Fibroblast of lung (primary cell): ENCODE data around the gene TICRR. TPM values are rescaled to one million over a fixed set of nuclear protein-coding genes. Genes with fewer than 3 reads are reported as not detected.

ENCODE experiments used
- DNase-seq, 2 donors: peaks; one replicate each; pipeline versions ENCODE4 v3.0.0 to v3.0.0-alpha.2; 2010; ENCODE audit warnings: low read depth in 2 of 2
- H2AFZ ChIP-seq: 2 replicates; pipeline ENCODE4 v1.5.1; 2012; ENCODE audit warnings: low read length, control low read depth, inconsistent platforms
- H3K27ac ChIP-seq: 2 replicates; pipeline ENCODE4 v1.5.1; 2011; ENCODE audit warnings: low read length, control low read depth; ENCODE audit not compliant: insufficient read depth
- H3K27me3 ChIP-seq: 2 replicates; pipeline ENCODE4 v1.5.1; 2011; ENCODE audit warnings: mild to moderate bottlenecking, low read length; ENCODE audit not compliant: control insufficient read depth, insufficient read depth
- H3K36me3 ChIP-seq: 2 replicates; pipeline ENCODE4 v1.5.1; 2011; ENCODE audit warnings: low read length; ENCODE audit not compliant: control insufficient read depth, insufficient read depth
- H3K4me1 ChIP-seq: 2 replicates; pipeline ENCODE4 v1.5.1; 2011; ENCODE audit warnings: low read length; ENCODE audit not compliant: control insufficient read depth, insufficient read depth; ENCODE audit errors: extremely low read depth
- H3K4me2 ChIP-seq: 2 replicates; pipeline ENCODE4 v1.5.1; 2011; ENCODE audit warnings: low read length, control low read depth; ENCODE audit not compliant: insufficient read depth; ENCODE audit errors: extremely low read depth
- H3K4me3 ChIP-seq, 4 experiments: fragments of 200-600 bp in 1 of 4; sonication (generic) in 1 of 4; replicated peaks in 1 of 4; 2 replicates each; pipeline ENCODE4 v1.5.1; 2011 to 2016; ENCODE audit warnings: low read length in 4 of 4, low read depth in 3 of 4, mild to moderate bottlenecking in 3 of 4, control low read depth in 2 of 4, inconsistent platforms in 1 of 4, mixed read lengths in 1 of 4; ENCODE audit not compliant: insufficient read depth in 1 of 4; ENCODE audit errors: control extremely low read depth in 1 of 4
- H3K79me2 ChIP-seq: 2 replicates; pipeline ENCODE4 v1.5.1; 2012; ENCODE audit warnings: mild to moderate bottlenecking, low read length, inconsistent platforms; ENCODE audit not compliant: control insufficient read depth, insufficient read depth
- H3K9ac ChIP-seq: 2 replicates; pipeline ENCODE4 v1.5.1; 2011; ENCODE audit warnings: mild to moderate bottlenecking, low read length, control low read depth; ENCODE audit not compliant: insufficient read depth
- H3K9me3 ChIP-seq: 2 replicates; pipeline ENCODE4 v1.5.1; 2012; ENCODE audit warnings: low read depth, low read length; ENCODE audit not compliant: control insufficient read depth, insufficient read depth
- H4K20me1 ChIP-seq: 2 replicates; pipeline ENCODE4 v1.5.1; 2011; ENCODE audit warnings: low read length; ENCODE audit not compliant: control insufficient read depth, insufficient read depth; ENCODE audit errors: extremely low read depth
- CTCF ChIP-seq, 2 donors: IDR thresholded peaks in 1 of 2; conservative IDR thresholded peaks in 1 of 2; 1 replicate in 1 of 2; 2 replicates in 1 of 2; pipeline ENCODE4 v1.5.1; 2011 to 2012; ENCODE audit warnings: low read length in 2 of 2, control low read depth in 1 of 2, inconsistent platforms in 1 of 2, low read depth in 1 of 2, mild to moderate bottlenecking in 1 of 2
- EZH2 ChIP-seq: IDR thresholded peaks from 2 replicates; pipeline ENCODE4 v1.5.1; 2012; ENCODE audit warnings: low read length, control low read depth, mild to moderate bottlenecking; ENCODE audit errors: missing control alignments
- polyA plus RNA-seq, 2 donors: library from polyadenylated mRNA; depleted of rRNA in 1 of 2; stranded (reverse) in 1 of 2; unstranded in 1 of 2; fragments of >200 nt; gene quantifications; 2 replicates each; pipeline ENCODE4 v1.2.1, GENCODE V29; 2011 to 2012; ENCODE audit warnings: missing spikeins in 1 of 2
- total RNA-seq: library from RNA; depleted of rRNA; stranded (reverse); fragments of >200 nt; gene quantifications from 2 replicates; pipeline ENCODE4 v1.2.1, GENCODE V29; 2014

Gene TICRR
- total and polyA plus RNA-seq, 2 donors (not counting 1 experiment from before 2014, with no cell fraction given) = 1.2 to 1.6 TPM

GRCh38 chr15:89587955-89588354 is 12.7 kb downstream of the TICRR start:
- Histone ChIP-seq H3K36me3 (peaks cover 6% of the 10 kb centered on the region), H3K4me1 (peaks cover 4% of the 10 kb centered on the region), H3K9ac (no peak overlapping the region), H2AFZ (peak overlapping the region; percentile 74), H4K20me1 (no peaks in the 10 kb centered on the region), H3K27me3 (no peaks in the 10 kb centered on the region), H3K27ac (no peak overlapping the region), H3K4me3 (no peak overlapping the region), H3K4me2 (peak overlapping the region; percentile 37), H3K9me3 (no peaks in the 10 kb centered on the region), H3K79me2 (peaks cover 4% of the 10 kb centered on the region)
- DNase-seq = peak; percentile 38 to 67
- TF ChIP-seq EZH2 (no peak), CTCF (conservative IDR thresholded peaks at IDR 0.05 in 1 of 2, IDR thresholded peaks at IDR 0.05 in 1 of 2; ENCODE audit: low read depth in 1 of 2, low read length in 2 of 2) (no peak)

- Histone ChIP-seq H3K4me3 (no peak overlapping the region), H2AFZ (no peak overlapping the region), H3K4me1 (peaks cover 4% of the 10 kb centered on the region), H3K27me3 (no peaks in the 10 kb centered on the region), H3K79me2 (peaks cover 4% of the 10 kb centered on the region), H3K9ac (no peak overlapping the region), H3K36me3 (peaks cover 3% of the 10 kb centered on the region), H3K4me2 (no peak overlapping the region), H4K20me1 (no peaks in the 10 kb centered on the region), H3K9me3 (no peaks in the 10 kb centered on the region), H3K27ac (no peak overlapping the region)
- DNase-seq = no peak
- TF ChIP-seq CTCF (conservative IDR thresholded peaks at IDR 0.05 in 1 of 2, IDR thresholded peaks at IDR 0.05 in 1 of 2; ENCODE audit: low read depth in 1 of 2, low read length in 2 of 2) = no peak
- no peak for TF ChIP-seq EZH2
These were observed 16.6 kb downstream of the TICRR start for GRCh38 chr15:89591834-89592233.

DNA sequence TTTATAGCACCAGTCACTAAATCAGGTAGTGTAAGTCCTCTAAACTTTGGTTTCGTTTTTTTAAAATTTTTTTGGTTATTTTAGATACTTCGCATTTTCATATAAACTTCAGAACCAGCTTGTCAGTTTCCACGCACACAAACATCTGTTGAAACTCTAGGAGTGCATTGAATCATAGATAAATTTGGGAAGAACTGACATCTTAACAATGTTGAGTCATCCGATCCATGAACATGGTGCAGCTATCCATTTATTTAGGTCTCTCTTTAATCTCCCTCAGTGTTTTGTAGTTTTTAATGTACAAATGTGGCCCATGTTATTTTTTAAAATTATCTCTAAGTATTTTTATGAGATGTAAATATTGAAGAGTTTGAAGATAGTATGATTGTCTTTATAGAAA is 17.7 kb downstream of the TICRR start:
- no peak for TF ChIP-seq EZH2
- TF ChIP-seq CTCF (conservative IDR thresholded peaks at IDR 0.05 in 1 of 2, IDR thresholded peaks at IDR 0.05 in 1 of 2; ENCODE audit: low read depth in 1 of 2, low read length in 2 of 2) = no peak
- no peak for DNase-seq
- peaks cover 3% of the 10 kb centered on the region for H3K36me3 ChIP-seq

More for the DNA sequence above, 17.7 kb downstream of the TICRR start:
- Histone ChIP-seq H3K4me2 (no peak overlapping the region), H3K79me2 (peaks cover 3% of the 10 kb centered on the region), H3K4me3 (no peak overlapping the region), H2AFZ (no peak overlapping the region), H3K4me1 (no peaks in the 10 kb centered on the region), H3K9me3 (no peaks in the 10 kb centered on the region), H3K27me3 (no peaks in the 10 kb centered on the region), H4K20me1 (no peaks in the 10 kb centered on the region), H3K27ac (no peak overlapping the region), H3K9ac (no peak overlapping the region)
